ENCODE data around the gene PCDHAC2. TPM values are rescaled to one million over a fixed set of nuclear protein-coding genes. Genes with fewer than 3 reads are reported as not detected.

Gene PCDHAC2
- total and polyA plus RNA-seq, 2 donors (not counting 3 experiments of a cell fraction or from before 2014, with no cell fraction given): 1.00 to 1.2 TPM

- H3K9me3 ChIP-seq (replicated peaks; ENCODE audit: control insufficient read depth, insufficient read depth, low read length): no peaks in the 10 kb centered on the region
- intact Hi-C loops (cut with micrococcal nuclease): no loop called here
- TF ChIP-seq JUN (IDR thresholded peaks at IDR 0.05; ENCODE audit: borderline replicate concordance, insufficient read depth, insufficient read length, low read depth) (no peak), FOS (IDR thresholded peaks at IDR 0.05; ENCODE audit: borderline replicate concordance, insufficient read depth, low read length) (no peak), EZH2 (IDR thresholded peaks at IDR 0.05; ENCODE audit: borderline replicate concordance, low read depth, low read length, severe bottlenecking) (no peak), MAX (IDR thresholded peaks at IDR 0.05; ENCODE audit: insufficient read depth, insufficient read length) (no peak), GATA2 (IDR thresholded peaks at IDR 0.05; ENCODE audit: insufficient read depth, insufficient read length, low read depth, low read length) (no peak), POLR2A (IDR thresholded peaks at IDR 0.05; ENCODE audit: low read depth, low read length) (no peak), POLR2AphosphoS5 (IDR thresholded peaks at IDR 0.05; ENCODE audit: insufficient read depth, low read depth, low read length) (no peak), CTCF (IDR thresholded peaks at IDR 0.05; ENCODE audit: extremely low read depth in 1 of 2, insufficient read depth in 1 of 2, low read depth in 1 of 2, low read length in 2 of 2) (no peak), MYC (IDR thresholded peaks at IDR 0.05; ENCODE audit: low read depth, low read length) (no peak)
- H3K4me2 ChIP-seq (ENCODE audit: insufficient read depth, low read length): no peak overlapping the region
- POLR2A ChIA-PET: no interaction called here
- DNase-seq (ENCODE audit: low read depth, low spot score) (no peak), FAIRE-seq (no peak)
- CTCF ChIA-PET: no interaction called here
- H3K9ac ChIP-seq (replicated peaks; ENCODE audit: extremely low read depth, insufficient read depth, low read length): no peak overlapping the region
- H2AFZ ChIP-seq (ENCODE audit: low read depth, low read length): no peak overlapping the region
- H4K20me1 ChIP-seq (replicated peaks; ENCODE audit: control insufficient read depth, extremely low read depth, insufficient read depth, low read length): no peaks in the 10 kb centered on the region
- dilution Hi-C loops (cut with MboI; ENCODE audit: extremely low pct_ligation_motif_present, low sequenced_read_pairs): no loop called here
- H3K9me1 ChIP-seq (replicated peaks; ENCODE audit: control insufficient read depth, extremely low read depth, insufficient read depth, low read length): no peaks in the 10 kb centered on the region
- H3K27me3 ChIP-seq (ENCODE audit: control insufficient read depth in 2 of 2, insufficient read depth in 2 of 2, low read length in 2 of 2): no peaks in the 10 kb centered on the region
- no peaks in the 10 kb centered on the region for H3K79me2 ChIP-seq (ENCODE audit: control insufficient read depth, insufficient read depth, low read length)
- H3K4me1 ChIP-seq (ENCODE audit: control insufficient read depth, extremely low read depth, insufficient read depth, low read length): no peaks in the 10 kb centered on the region
- no peaks in the 10 kb centered on the region for H3K36me3 ChIP-seq (ENCODE audit: control insufficient read depth in 2 of 2, extremely low read depth in 1 of 2, insufficient read depth in 2 of 2, low read length in 2 of 2)
- no peak overlapping the region for H3K4me3 ChIP-seq (replicated peaks in 1 of 3; ENCODE audit: insufficient read depth in 1 of 3, low read depth in 1 of 3, low read length in 3 of 3)
- H3K27ac ChIP-seq (ENCODE audit: insufficient read depth, low read depth, low read length): no peak overlapping the region
- BruUV-seq (replicated peaks): no TSS peak
Measured at GRCh38 chr5:140989254-140990020, 23.2 kb downstream of the PCDHAC2 start.
